ENCODE measurements around the gene ZNF618. TPM values are rescaled to one million over a fixed set of nuclear protein-coding genes. Genes with fewer than 3 reads are reported as not detected.
A peak's percentile ranks its signal among the peaks of the same experiment; 100 is the strongest.

Gene ZNF618
- polyA plus RNA-seq, 3 donors, result 0.53 to 1.9 (median 0.78) TPM

DNA sequence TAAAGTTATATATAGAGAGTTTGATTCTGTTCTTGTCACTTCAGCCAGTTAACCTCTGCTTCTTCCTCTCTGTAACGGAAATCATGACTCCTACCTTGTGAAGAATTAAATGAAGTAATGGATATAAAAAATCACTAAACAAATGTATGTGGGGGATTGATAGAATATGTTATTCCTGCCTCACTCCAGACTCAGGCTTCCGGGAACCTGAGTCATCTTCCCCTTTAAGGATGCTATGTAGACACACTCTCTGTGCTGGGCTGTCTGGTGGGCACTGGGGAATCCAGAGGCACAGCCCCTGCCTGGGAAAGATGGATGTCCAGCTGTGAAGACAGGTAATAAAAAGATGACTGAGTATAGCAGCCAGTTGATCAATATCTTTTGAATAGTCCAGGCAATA, 77.4 kb downstream of the ZNF618 start:
- no peaks in the 10 kb centered on the region for H3K36me3 Mint-ChIP-seq
- Histone ChIP-seq H3K4me3 (replicated peaks in 1 of 3; ENCODE audit: low read depth in 2 of 3, low read length in 3 of 3) (no peak overlapping the region), H3K4me2 (replicated peaks; ENCODE audit: extremely low read depth, low read length, poor library complexity, severe bottlenecking) (no peak overlapping the region), H3K27ac (ENCODE audit: low read depth in 1 of 2, low read length in 2 of 2) (no peak overlapping the region), H3K36me3 (replicated peaks in 1 of 2; ENCODE audit: control insufficient read depth in 1 of 2, insufficient read depth in 2 of 2, low read length in 2 of 2) (no peaks in the 10 kb centered on the region), H3K9me3 (replicated peaks in 1 of 2; ENCODE audit: control insufficient read depth in 1 of 2, insufficient read depth in 1 of 2, low read length in 2 of 2) (no peaks in the 10 kb centered on the region), H3K4me1 (ENCODE audit: control insufficient read depth in 1 of 2, insufficient read depth in 2 of 2, low read length in 2 of 2) (peaks cover 26 to 36% of the 10 kb centered on the region in 2 donors), H3K9ac (ENCODE audit: insufficient read depth, low read length, poor library complexity, severe bottlenecking) (no peak overlapping the region), H2AFZ (ENCODE audit: insufficient read depth, low read depth, low read length, poor library complexity, severe bottlenecking) (no peak overlapping the region), H3K27me3 (ENCODE audit: control insufficient read depth in 2 of 2, insufficient read depth in 2 of 2, low read length in 2 of 2) (no peaks in the 10 kb centered on the region), H3K79me2 (ENCODE audit: insufficient read depth, low read length) (no peaks in the 10 kb centered on the region), H4K20me1 (ENCODE audit: insufficient read depth, low read length) (no peaks in the 10 kb centered on the region)
- no CpG with 5 or more reads among the region's 2 CpGs for WGBS (ENCODE audit: insufficient coverage)
- H3K4me1 Mint-ChIP-seq, result peaks cover 57% of the 10 kb centered on the region
- intact Hi-C loops (cut with micrococcal nuclease), result loop anchor here in 1 of 2 donors (10.0 kb wide), 1 partner anchor 159 kb away; no protein-coding TSS in a partner anchor
- no peak overlapping the region for H3K27ac Mint-ChIP-seq
- no peak overlapping the region for H3K4me3 Mint-ChIP-seq
- H3K9me3 Mint-ChIP-seq, result peaks cover 0 to 1% (median 0%) of the 10 kb centered on the region in 7 donors
- TF ChIP-seq, protein P1, sequence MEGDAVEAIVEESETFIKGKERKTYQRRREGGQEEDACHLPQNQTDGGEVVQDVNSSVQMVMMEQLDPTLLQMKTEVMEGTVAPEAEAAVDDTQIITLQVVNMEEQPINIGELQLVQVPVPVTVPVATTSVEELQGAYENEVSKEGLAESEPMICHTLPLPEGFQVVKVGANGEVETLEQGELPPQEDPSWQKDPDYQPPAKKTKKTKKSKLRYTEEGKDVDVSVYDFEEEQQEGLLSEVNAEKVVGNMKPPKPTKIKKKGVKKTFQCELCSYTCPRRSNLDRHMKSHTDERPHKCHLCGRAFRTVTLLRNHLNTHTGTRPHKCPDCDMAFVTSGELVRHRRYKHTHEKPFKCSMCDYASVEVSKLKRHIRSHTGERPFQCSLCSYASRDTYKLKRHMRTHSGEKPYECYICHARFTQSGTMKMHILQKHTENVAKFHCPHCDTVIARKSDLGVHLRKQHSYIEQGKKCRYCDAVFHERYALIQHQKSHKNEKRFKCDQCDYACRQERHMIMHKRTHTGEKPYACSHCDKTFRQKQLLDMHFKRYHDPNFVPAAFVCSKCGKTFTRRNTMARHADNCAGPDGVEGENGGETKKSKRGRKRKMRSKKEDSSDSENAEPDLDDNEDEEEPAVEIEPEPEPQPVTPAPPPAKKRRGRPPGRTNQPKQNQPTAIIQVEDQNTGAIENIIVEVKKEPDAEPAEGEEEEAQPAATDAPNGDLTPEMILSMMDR (IDR thresholded peaks at IDR 0.05), result no peak
- H3K27me3 Mint-ChIP-seq (ENCODE audit: low read depth in 3 of 3), result no peaks in the 10 kb centered on the region
- no peak for DNase-seq

DNA sequence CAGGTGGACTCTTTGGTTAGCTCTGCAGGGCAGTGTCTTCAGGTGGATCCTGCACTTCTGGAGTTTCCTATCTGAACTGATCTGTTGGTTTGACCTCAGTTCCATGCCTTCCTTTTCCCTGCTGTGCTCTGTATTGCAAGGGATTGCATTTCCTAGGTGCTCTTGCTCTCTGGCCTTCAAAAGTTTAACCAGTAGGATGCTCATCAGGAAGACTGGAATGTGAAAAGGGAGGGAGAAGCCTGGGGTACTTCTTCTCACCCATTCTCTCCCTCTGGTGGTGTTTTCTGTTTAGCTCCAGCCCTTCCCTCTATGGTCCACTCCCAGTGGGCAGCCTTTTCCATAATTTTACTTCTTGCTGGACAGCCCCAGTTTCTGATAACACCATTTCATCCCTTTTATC, 78.5 kb downstream of the ZNF618 start:
- no peaks in the 10 kb centered on the region for H3K36me3 ChIP-seq (replicated peaks in 1 of 2; ENCODE audit: control insufficient read depth in 1 of 2, insufficient read depth in 2 of 2, low read length in 2 of 2)
- Mint-ChIP-seq H3K4me3 (no peak overlapping the region), H3K9me3 (no peaks in the 10 kb centered on the region), H3K36me3 (no peaks in the 10 kb centered on the region), H3K4me1 (peaks cover 55% of the 10 kb centered on the region), H3K27me3 (ENCODE audit: low read depth in 3 of 3) (no peaks in the 10 kb centered on the region), H3K27ac (peak overlapping the region in 1 of 7 donors; percentile 18)
- no peak for DNase-seq
- TF ChIP-seq, protein P1 (IDR thresholded peaks at IDR 0.05), result no peak
- no peaks in the 10 kb centered on the region for H3K9me3 ChIP-seq (replicated peaks in 1 of 2; ENCODE audit: control insufficient read depth in 1 of 2, insufficient read depth in 1 of 2, low read length in 2 of 2)
- no peak overlapping the region for H3K27ac ChIP-seq (ENCODE audit: low read depth in 1 of 2, low read length in 2 of 2)
- no peaks in the 10 kb centered on the region for H3K79me2 ChIP-seq (ENCODE audit: insufficient read depth, low read length)
- H3K4me1 ChIP-seq (ENCODE audit: control insufficient read depth in 1 of 2, insufficient read depth in 2 of 2, low read length in 2 of 2), result peaks cover 26 to 36% of the 10 kb centered on the region in 2 donors
- intact Hi-C loops (cut with micrococcal nuclease), result loop anchor here in 1 of 2 donors (10.0 kb wide), 1 partner anchor 160 kb away; no protein-coding TSS in a partner anchor
- no peak overlapping the region for H2AFZ ChIP-seq (ENCODE audit: insufficient read depth, low read depth, low read length, poor library complexity, severe bottlenecking)
- H3K9ac ChIP-seq (ENCODE audit: insufficient read depth, low read length, poor library complexity, severe bottlenecking), result no peak overlapping the region
- no peak overlapping the region for H3K4me2 ChIP-seq (replicated peaks; ENCODE audit: extremely low read depth, low read length, poor library complexity, severe bottlenecking)
- H3K27me3 ChIP-seq (ENCODE audit: control insufficient read depth in 2 of 2, insufficient read depth in 2 of 2, low read length in 2 of 2), result no peaks in the 10 kb centered on the region
- no peak overlapping the region for H3K4me3 ChIP-seq (replicated peaks in 1 of 3; ENCODE audit: low read depth in 2 of 3, low read length in 3 of 3)
- no peaks in the 10 kb centered on the region for H4K20me1 ChIP-seq (ENCODE audit: insufficient read depth, low read length)

Measured in CD14-positive monocyte (primary cell).